ENCODE data around the gene FBXL13. TPM values are rescaled to one million over a fixed set of nuclear protein-coding genes. Genes with fewer than 3 reads are reported as not detected.
"Not testable (repeated sequence)": the region's sequence is repeated elsewhere in the genome, so short reads cannot be mapped to it uniquely, and the experiment has no call there.

FBXL13 gene
- total and polyA plus RNA-seq, 10 of the 15 experiments (the other 5 are each of a cell fraction or from before 2014, with no cell fraction given), result 0.08 to 0.95 (median 0.28) TPM; not detected in 2

DNA sequence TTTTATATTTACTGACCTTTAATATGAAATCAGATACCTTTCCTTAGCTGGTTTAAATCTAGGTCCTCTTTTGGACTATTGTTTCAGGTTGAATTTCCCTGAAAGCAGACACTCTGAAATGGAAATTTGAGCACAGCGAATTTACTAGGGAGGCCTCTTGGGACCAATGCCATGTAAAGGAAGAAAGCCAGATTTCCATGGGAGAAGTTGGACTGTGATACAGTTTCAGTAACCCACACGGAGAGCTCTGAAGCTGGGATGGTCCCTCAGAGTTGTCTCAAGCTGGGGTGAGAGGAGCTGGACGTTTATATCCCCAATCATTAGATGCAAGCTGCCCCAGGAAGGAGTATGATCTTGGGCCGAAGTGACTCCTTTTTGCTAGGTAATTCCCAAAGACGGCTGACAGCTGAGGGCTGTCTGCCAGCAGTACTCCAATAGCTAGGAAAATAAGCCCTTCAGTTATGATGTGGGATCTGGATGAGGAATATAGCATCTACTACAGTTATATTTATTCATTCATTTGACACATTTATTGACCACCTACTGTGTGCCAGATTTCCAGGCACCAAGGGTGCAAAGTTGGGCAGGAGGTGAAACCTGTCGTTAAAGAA, 311.2 kb downstream of the FBXL13 start:
- FAIRE-seq; H3K36me3 ChIP-seq (ENCODE audit: control insufficient read depth in 2 of 2, insufficient read depth in 2 of 2, low read length in 1 of 2); ATAC-seq; H3K4me2 ChIP-seq (ENCODE audit: control insufficient read depth, insufficient read depth); DNase-seq (ENCODE audit: low read depth, low spot score); H3K4me3 ChIP-seq; in situ Hi-C loops (cut with MboI); CTCF ChIA-PET; BruUV-seq (replicated peaks); H3K27ac ChIP-seq (ENCODE audit: control insufficient read depth, insufficient read depth); H3K79me2 ChIP-seq (ENCODE audit: control insufficient read depth, insufficient read depth, low read length); POLR2A ChIA-PET; H3K9ac ChIP-seq (ENCODE audit: control insufficient read depth, insufficient read depth, low read length); H2AFZ ChIP-seq (ENCODE audit: control insufficient read depth, low read depth, low read length); H3K9me3 ChIP-seq (replicated peaks; ENCODE audit: control insufficient read depth, insufficient read depth, low read length); SMC1A ChIA-PET (ENCODE audit: uncharacterized antibody, unreplicated experiment); H3K4me1 ChIP-seq (ENCODE audit: control insufficient read depth, insufficient read depth, low read length); H4K20me1 ChIP-seq (ENCODE audit: control insufficient read depth, insufficient read depth); RAD21 ChIA-PET (ENCODE audit: unreplicated experiment); H3K27me3 ChIP-seq (replicated peaks in 1 of 2; ENCODE audit: control insufficient read depth in 2 of 2, insufficient read depth in 2 of 2, low read length in 1 of 2): not testable (repeated sequence)
- intact Hi-C loops (cut with micrococcal nuclease; ENCODE audit: unreplicated experiment), result loop anchor here (5.0 kb wide), 1 partner anchor 299 kb away; no protein-coding TSS in a partner anchor
- WGBS (ENCODE audit: insufficient coverage, insufficient replicate concordance, low lambda C conversion rate, missing lambda C conversion rate), result 76% methylated on average over 5 of the region's 6 CpGs

Small RNA genes lying within 50 kb of the gene (small RNA-seq; reads per million reads assigned to genes)
- gene RNU6-1136P, result not detected

Other genes with a start within 250 kb of the FBXL13 start
- 0.11 TPM in 1 of 2 replicates, not detected in the other for gene LRRC17, start 161.8 kb downstream of the FBXL13 start, total RNA-seq (2014; rRNA removed)
- 0.09 and 0.13 TPM in 2 replicates for gene LRRC17, start 161.8 kb downstream of the FBXL13 start, total RNA-seq (2014; rRNA removed; fragmentation: Illumina TruSeq; extraction: Trizol)
- 0.19 TPM in 1 of 2 replicates, not detected in the other for gene LRRC17, start 161.8 kb downstream of the FBXL13 start, total RNA-seq (2021)
- 0.31 and 0.59 TPM in 2 replicates for gene LRRC17, start 161.8 kb downstream of the FBXL13 start, polyA plus RNA-seq (2011; rRNA removed)
- gene LRRC17, start 161.8 kb downstream of the FBXL13 start, polyA plus RNA-seq (2014; fragmentation: Illumina TruSeq; extraction: Trizol), result 0.06 and 0.11 TPM in 2 replicates
- not detected for gene LRRC17, start 161.8 kb downstream of the FBXL13 start, polyA plus RNA-seq (2014; fragmentation: Nextera tagmentation; extraction: Ambion mirVana)
- 0.10 TPM in 1 of 2 replicates, not detected in the other for gene LRRC17, start 161.8 kb downstream of the FBXL13 start, polyA plus RNA-seq (2014; rRNA removed)
- gene LRRC17, start 161.8 kb downstream of the FBXL13 start, polyA plus RNA-seq (2016; fragmentation: Nextera tagmentation; extraction: Ambion mirVana), result under 1 TPM in 1 of 2 experiments, not detected in 1; 0.08 TPM
- 24.5 and 29.4 TPM in 2 replicates for gene ARMC10, start 344 bp upstream of the FBXL13 start, total RNA-seq (2014; rRNA removed)
- gene ARMC10, start 344 bp upstream of the FBXL13 start, total RNA-seq (2014; rRNA removed; fragmentation: Illumina TruSeq; extraction: Trizol), result 26.7 and 27.8 TPM in 2 replicates
- 21.3 and 21.4 TPM in 2 replicates for gene ARMC10, start 344 bp upstream of the FBXL13 start, total RNA-seq (2021)
- 38.2 and 57.7 TPM in 2 replicates for gene ARMC10, start 344 bp upstream of the FBXL13 start, polyA plus RNA-seq (2011; rRNA removed)
- 25.7 and 37.4 TPM in 2 replicates for gene ARMC10, start 344 bp upstream of the FBXL13 start, polyA plus RNA-seq (2014; fragmentation: Illumina TruSeq; extraction: Trizol)
- gene ARMC10, start 344 bp upstream of the FBXL13 start, polyA plus RNA-seq (2014; fragmentation: Nextera tagmentation; extraction: Ambion mirVana), result 10 to 100 TPM in 1 of 2 experiments, 1 to 10 TPM in 1; 7.0 to 13.4 TPM
- gene ARMC10, start 344 bp upstream of the FBXL13 start, polyA plus RNA-seq (2014; rRNA removed), result 21.9 and 22.4 TPM in 2 replicates
- 10 to 100 TPM; 10.6 to 36.8 TPM for gene ARMC10, start 344 bp upstream of the FBXL13 start, polyA plus RNA-seq (2016; fragmentation: Nextera tagmentation; extraction: Ambion mirVana)
- gene NAPEPLD, start 74.3 kb upstream of the FBXL13 start, total RNA-seq (2014; rRNA removed), result 7.9 and 8.8 TPM in 2 replicates
- 7.3 and 7.6 TPM in 2 replicates for gene NAPEPLD, start 74.3 kb upstream of the FBXL13 start, total RNA-seq (2014; rRNA removed; fragmentation: Illumina TruSeq; extraction: Trizol)
- 8.2 and 8.7 TPM in 2 replicates for gene NAPEPLD, start 74.3 kb upstream of the FBXL13 start, total RNA-seq (2021)
- 11.8 and 15.5 TPM in 2 replicates for gene NAPEPLD, start 74.3 kb upstream of the FBXL13 start, polyA plus RNA-seq (2011; rRNA removed)
- gene NAPEPLD, start 74.3 kb upstream of the FBXL13 start, polyA plus RNA-seq (2014; fragmentation: Illumina TruSeq; extraction: Trizol), result 10.3 and 12.4 TPM in 2 replicates
- 1 to 10 TPM; 6.0 to 8.5 TPM for gene NAPEPLD, start 74.3 kb upstream of the FBXL13 start, polyA plus RNA-seq (2014; fragmentation: Nextera tagmentation; extraction: Ambion mirVana)
- gene NAPEPLD, start 74.3 kb upstream of the FBXL13 start, polyA plus RNA-seq (2014; rRNA removed), result 6.6 and 9.2 TPM in 2 replicates
- 10 to 100 TPM; 13.9 to 16.2 TPM for gene NAPEPLD, start 74.3 kb upstream of the FBXL13 start, polyA plus RNA-seq (2016; fragmentation: Nextera tagmentation; extraction: Ambion mirVana)
- gene PMPCB, start 222.6 kb upstream of the FBXL13 start, total RNA-seq (2014; rRNA removed), result 70.3 and 83.1 TPM in 2 replicates
- 91.0 and 93.3 TPM in 2 replicates for gene PMPCB, start 222.6 kb upstream of the FBXL13 start, total RNA-seq (2014; rRNA removed; fragmentation: Illumina TruSeq; extraction: Trizol)
- 80.6 and 84.1 TPM in 2 replicates for gene PMPCB, start 222.6 kb upstream of the FBXL13 start, total RNA-seq (2021)
- 136 and 199 TPM in 2 replicates for gene PMPCB, start 222.6 kb upstream of the FBXL13 start, polyA plus RNA-seq (2011; rRNA removed)
- gene PMPCB, start 222.6 kb upstream of the FBXL13 start, polyA plus RNA-seq (2014; fragmentation: Illumina TruSeq; extraction: Trizol), result 101 and 140 TPM in 2 replicates
- 100 to 1,000 TPM; 150 to 163 TPM for gene PMPCB, start 222.6 kb upstream of the FBXL13 start, polyA plus RNA-seq (2014; fragmentation: Nextera tagmentation; extraction: Ambion mirVana)
- 70.2 and 81.1 TPM in 2 replicates for gene PMPCB, start 222.6 kb upstream of the FBXL13 start, polyA plus RNA-seq (2014; rRNA removed)
- 100 to 1,000 TPM; 103 to 105 TPM for gene PMPCB, start 222.6 kb upstream of the FBXL13 start, polyA plus RNA-seq (2016; fragmentation: Nextera tagmentation; extraction: Ambion mirVana)

Measured in GM12878 (cell line).